Panc1 (cell line): Measurements from ENCODE around the gene PRDM5. TPM values are rescaled to one million over a fixed set of nuclear protein-coding genes. Genes with fewer than 3 reads are reported as not detected.

Source experiments
- ATAC-seq: fragments of 200-7000 bp; cut with Tn5 transposase; 2 replicates; pipeline ENCODE4 v1.9.1; 2020; ENCODE audit warnings: mild to moderate bottlenecking, moderate library complexity
- BruUV-seq: library from RNA; stranded (reverse); fragments of 400-500 nt; replicated peaks from 2 replicates; lab custom pipeline; 2021; lab: Mats Ljungman, UMichigan
- CTCF ChIA-PET: fragments of 300-600 bp; sonication (Branson Sonifier 250); formaldehyde crosslinking; loops from one replicate; lab custom pipeline; 2022; ENCODE audit warnings: antibody characterized with exemption; lab: Charles Lee
- POLR2A ChIA-PET: fragments of 300-600 bp; sonication (Branson Sonifier 250); formaldehyde crosslinking; loops from one replicate; lab custom pipeline; 2022; ENCODE audit warnings: antibody characterized with exemption; lab: Charles Lee
- DNase-seq: peaks from one replicate; pipeline ENCODE4 v3.0.0-alpha.2; 2010; ENCODE audit warnings: low read depth, low spot score
- H3K27ac ChIP-seq: 2 replicates; pipeline ENCODE4 v1.5.1; 2011; ENCODE audit warnings: mild to moderate bottlenecking, low read length, inconsistent platforms
- H3K27me3 ChIP-seq: fragments of 200-500 bp; sonication (Bioruptor generic); 2 replicates; pipeline ENCODE4 v1.6.0; 2014; ENCODE audit warnings: low read length, inconsistent platforms; ENCODE audit not compliant: control insufficient read depth, insufficient read depth
- H3K36me3 ChIP-seq: fragments of 200-500 bp; sonication (Bioruptor generic); 2 replicates; pipeline ENCODE4 v1.5.1; 2014; ENCODE audit warnings: inconsistent platforms, mild to moderate bottlenecking, low read length, moderate library complexity; ENCODE audit not compliant: control insufficient read depth, insufficient read depth
- H3K4me1 ChIP-seq: 2 replicates; pipeline ENCODE4 v1.5.1; 2011; ENCODE audit warnings: inconsistent platforms, mild to moderate bottlenecking, low read length, moderate library complexity; ENCODE audit not compliant: control insufficient read depth, insufficient read depth
- H3K4me3 ChIP-seq, 2 experiments: 2 replicates each; pipeline ENCODE4 v1.5.1; 2011 to 2012; ENCODE audit warnings: low read depth in 2 of 2, low read length in 2 of 2, mild to moderate bottlenecking in 2 of 2, inconsistent platforms in 1 of 2, moderate library complexity in 1 of 2
- H3K9me3 ChIP-seq: fragments of 200-500 bp; sonication (Bioruptor generic); 2 replicates; pipeline ENCODE4 v1.5.1; 2014; ENCODE audit warnings: low read depth, mild to moderate bottlenecking, inconsistent platforms, low read length, moderate library complexity; ENCODE audit not compliant: control insufficient read depth, insufficient read depth
- CTCF ChIP-seq: fragments of 450-650 bp; IDR thresholded peaks from 2 replicates; pipeline ENCODE4 v1.5.1; 2017; ENCODE audit warnings: mild to moderate bottlenecking
- POLR2AphosphoS5 ChIP-seq: IDR thresholded peaks from 2 replicates; pipeline ENCODE4 v1.6.1; 2012; ENCODE audit warnings: mild to moderate bottlenecking, low read depth, low read length, moderate library complexity
- REST ChIP-seq, 2 experiments: IDR thresholded peaks; 2 replicates each; pipeline ENCODE4 v1.6.1; 2011 to 2012; ENCODE audit warnings: low read depth in 2 of 2, control low read depth in 1 of 2, low read length in 1 of 2, mild to moderate bottlenecking in 1 of 2, moderate library complexity in 1 of 2; ENCODE audit not compliant: insufficient read depth in 1 of 2
- SIN3A ChIP-seq: IDR thresholded peaks from 2 replicates; pipeline ENCODE4 v1.6.1; 2012; ENCODE audit warnings: low read depth, mild to moderate bottlenecking, low read length, moderate library complexity, borderline replicate concordance; ENCODE audit not compliant: insufficient read depth
- TCF7L2 ChIP-seq: IDR thresholded peaks from 2 replicates; pipeline ENCODE4 v1.6.1; 2011; ENCODE audit warnings: mild to moderate bottlenecking, low read depth, low read length, inconsistent platforms
- in situ Hi-C: cut with HindIII; loops from 2 replicates; pipeline ENCODE4 v1.10.0; 2016; ENCODE audit warnings: low sequenced_read_pairs, low pct_unique_long_range_greater_than_20kb
- intact Hi-C: fragments of 100-400 bp; cut with micrococcal nuclease; formaldehyde crosslinking; loops from one replicate; pipeline ENCODE4 v1.10.0; 2022; ENCODE audit not compliant: unreplicated experiment
- total RNA-seq: library from RNA; stranded (reverse); gene quantifications from one replicate; pipeline ENCODE4 v1.2.1, GENCODE V29; 2021; ENCODE audit not compliant: unreplicated experiment

Gene PRDM5
- total RNA-seq, 1 experiment from 2014 or later = 8.4 TPM

DNA sequence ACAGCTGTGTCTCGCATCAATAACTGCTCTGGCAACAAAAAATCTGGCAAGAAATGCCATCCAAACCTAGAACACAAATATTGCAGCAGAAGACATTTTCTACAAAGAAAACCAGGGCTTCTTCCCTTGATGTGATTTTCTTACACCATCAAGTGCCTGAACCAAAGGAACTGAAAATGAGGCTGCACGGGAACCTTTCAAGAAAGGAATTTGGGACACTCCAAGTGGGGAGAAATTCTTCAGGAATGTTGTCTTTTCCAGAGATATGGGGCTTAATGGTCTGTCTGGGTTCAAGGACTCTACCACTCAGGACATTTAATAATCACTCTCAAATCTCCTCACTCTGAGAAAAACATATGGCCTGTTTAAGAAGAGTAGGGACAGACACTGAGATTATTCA is 57.6 kb downstream of the PRDM5 start:
- ChIA-PET POLR2A (no interaction called here), CTCF (no interaction called here)

GRCh38 chr4:120862432-120862831 is 60.1 kb downstream of the PRDM5 start:
- in situ Hi-C loops = no loop called here
- TF ChIP-seq CTCF (no peak), POLR2AphosphoS5 (no peak), REST (IDR thresholded peaks at IDR 0.05; ENCODE audit: insufficient read depth in 1 of 2, low read depth in 2 of 2, low read length in 1 of 2) (no peak), TCF7L2 (no peak), SIN3A (no peak)
- Histone ChIP-seq H3K4me3 (no peak overlapping the region), H3K36me3 (no peaks in the 10 kb centered on the region), H3K27me3 (no peaks in the 10 kb centered on the region), H3K27ac (no peak overlapping the region), H3K4me1 (no peaks in the 10 kb centered on the region), H3K9me3 (no peaks in the 10 kb centered on the region)
- no TSS peak for BruUV-seq
- ChIA-PET CTCF (no interaction called here), POLR2A (no interaction called here)
- DNase-seq = no peak
- ATAC-seq = no peak
- intact Hi-C loops = no loop called here

More for the DNA sequence above, 57.6 kb downstream of the PRDM5 start:
- intact Hi-C loops (no loop called here), in situ Hi-C loops (no loop called here)
- no TSS peak for BruUV-seq
- no peak overlapping the region for H3K27ac ChIP-seq
- DNase-seq (no peak), ATAC-seq (no peak)
- H3K4me1 ChIP-seq = no peaks in the 10 kb centered on the region; the same call in 1 of the 2 replicates
- H3K4me3 ChIP-seq = no peak overlapping the region
- no peaks in the 10 kb centered on the region for H3K27me3 ChIP-seq
- TF ChIP-seq CTCF (no peak), TCF7L2 (no peak), REST (IDR thresholded peaks at IDR 0.05; ENCODE audit: insufficient read depth in 1 of 2, low read depth in 2 of 2, low read length in 1 of 2) (no peak), SIN3A (no peak), POLR2AphosphoS5 (no peak)
- no peaks in the 10 kb centered on the region for H3K9me3 ChIP-seq
- no peaks in the 10 kb centered on the region for H3K36me3 ChIP-seq
